GM18858 (cell line): ENCODE data around the gene TRIP10.

Source experiments
- ATAC-seq: cut with Tn5 transposase; IDR thresholded peaks from one replicate; pipeline ENCODE4 v1.9.1; 2021; ENCODE audit not compliant: unreplicated experiment

Gene TRIP10

DNA sequence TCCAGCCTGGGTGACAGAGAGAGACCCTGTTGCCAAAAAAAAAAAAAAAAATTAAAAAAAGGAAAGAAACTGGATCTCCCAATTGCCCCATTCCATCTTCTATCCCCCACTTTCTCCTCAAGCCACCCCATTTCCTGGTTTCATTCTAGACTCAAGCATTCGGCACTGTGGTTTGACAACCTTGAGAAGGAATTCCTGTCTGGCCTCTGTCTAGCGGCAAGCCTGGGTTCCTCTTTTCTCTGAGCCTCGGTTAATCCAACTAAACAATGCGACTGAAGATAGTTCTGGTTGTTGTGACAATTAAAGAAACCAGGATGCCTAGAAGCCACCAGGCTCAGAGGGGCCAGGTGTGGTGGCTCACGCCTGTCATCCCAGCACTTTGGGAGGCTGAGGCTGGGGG is 15.7 kb upstream of the TRIP10 start:
- ATAC-seq = no peak

DNA sequence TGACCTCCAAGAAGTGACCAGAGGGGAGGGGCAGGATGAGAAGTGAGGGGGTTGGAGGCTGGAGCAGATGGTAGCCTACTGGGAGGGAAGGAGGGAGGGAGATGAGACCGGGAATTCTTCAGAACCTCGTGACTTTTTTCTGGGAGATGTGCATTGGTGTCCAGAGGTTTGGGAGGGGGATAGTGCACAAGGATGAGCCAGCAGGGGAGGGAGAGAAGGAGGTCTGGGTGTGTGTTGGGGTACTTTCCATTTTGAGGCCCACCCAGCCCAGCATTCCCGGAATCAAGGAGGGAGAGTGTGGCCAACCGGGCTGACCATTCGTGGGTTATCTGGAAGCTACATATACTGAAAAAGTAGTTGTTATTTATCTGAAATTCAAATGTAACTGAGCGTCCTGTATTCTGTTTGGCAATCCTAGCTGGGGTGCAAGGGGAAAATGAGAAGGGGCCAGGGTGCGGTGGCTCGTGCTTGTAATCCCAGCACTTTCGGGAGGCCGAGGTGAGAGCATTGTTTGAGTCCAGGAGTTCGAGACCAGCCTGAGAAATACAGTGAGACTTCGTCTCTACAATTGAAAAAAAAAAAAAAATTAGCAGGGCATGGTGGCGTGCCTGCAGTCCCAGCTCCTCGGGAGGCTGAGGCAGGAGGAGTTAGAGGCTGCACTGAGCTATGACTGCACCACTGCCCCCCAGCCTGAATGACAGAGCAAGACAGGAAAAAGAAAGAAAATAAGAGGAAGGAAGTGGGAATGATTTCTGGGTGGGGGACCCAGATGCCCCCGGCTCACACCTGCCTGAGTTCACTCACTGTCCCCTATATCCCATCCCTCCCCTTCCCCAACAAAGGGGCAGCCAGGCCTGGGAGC is 14.6 kb upstream of the TRIP10 start:
- no peak for ATAC-seq

DNA sequence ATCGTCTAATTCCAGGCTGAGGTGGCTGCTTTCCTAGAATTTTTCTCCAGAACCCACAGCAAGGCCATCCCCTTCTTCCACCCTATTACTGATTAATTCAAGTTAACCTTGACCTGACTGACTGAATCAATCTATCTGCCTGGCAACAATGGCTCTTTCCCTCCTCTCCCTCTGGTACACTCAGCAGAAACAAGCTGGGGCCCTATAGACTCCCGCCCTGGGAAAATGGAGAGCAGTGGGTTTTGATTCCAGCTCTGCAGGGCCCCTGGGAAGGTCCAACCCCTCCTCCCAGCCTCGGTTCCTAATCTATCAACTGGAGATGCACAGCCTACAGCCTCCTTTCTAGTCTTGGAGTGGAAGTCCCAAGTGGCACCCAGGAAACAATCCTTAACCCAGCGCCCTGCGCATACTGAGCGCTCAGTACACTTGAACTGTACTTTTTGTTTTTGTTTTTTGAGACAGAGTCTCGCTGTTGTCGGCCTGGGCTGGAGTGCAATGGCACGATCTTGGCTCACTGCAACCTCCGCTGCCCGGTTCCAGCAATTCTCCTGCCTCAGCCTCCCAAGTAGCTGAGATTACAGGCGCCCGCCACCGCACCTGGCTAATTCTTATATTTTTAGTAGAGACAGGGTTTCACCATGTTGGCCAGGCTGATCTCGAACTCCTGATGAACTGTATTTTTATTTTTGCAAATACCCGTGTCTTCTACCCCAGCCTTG is 13.8 kb upstream of the TRIP10 start:
- no peak for ATAC-seq

DNA sequence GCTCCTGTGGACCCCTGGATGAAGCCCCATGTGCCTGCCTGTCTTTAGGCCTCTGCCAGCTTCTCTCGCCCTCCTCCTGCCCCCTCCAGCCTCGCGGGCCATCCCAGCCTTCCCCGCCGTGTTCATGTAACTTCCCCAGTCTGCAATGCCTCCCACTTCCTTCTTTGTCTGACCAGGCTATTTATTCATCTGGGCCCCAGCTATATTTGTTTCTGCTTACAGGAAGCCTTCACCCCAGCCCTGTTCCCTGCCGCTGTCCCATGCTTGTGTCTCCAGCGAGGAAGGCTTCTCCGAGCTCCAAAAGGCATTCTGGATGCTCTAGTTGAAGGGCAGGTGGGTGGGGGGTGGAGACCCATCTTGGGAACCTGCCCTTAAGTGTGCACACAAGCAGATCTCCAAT is 11.1 kb upstream of the TRIP10 start:
- ATAC-seq = no peak

DNA sequence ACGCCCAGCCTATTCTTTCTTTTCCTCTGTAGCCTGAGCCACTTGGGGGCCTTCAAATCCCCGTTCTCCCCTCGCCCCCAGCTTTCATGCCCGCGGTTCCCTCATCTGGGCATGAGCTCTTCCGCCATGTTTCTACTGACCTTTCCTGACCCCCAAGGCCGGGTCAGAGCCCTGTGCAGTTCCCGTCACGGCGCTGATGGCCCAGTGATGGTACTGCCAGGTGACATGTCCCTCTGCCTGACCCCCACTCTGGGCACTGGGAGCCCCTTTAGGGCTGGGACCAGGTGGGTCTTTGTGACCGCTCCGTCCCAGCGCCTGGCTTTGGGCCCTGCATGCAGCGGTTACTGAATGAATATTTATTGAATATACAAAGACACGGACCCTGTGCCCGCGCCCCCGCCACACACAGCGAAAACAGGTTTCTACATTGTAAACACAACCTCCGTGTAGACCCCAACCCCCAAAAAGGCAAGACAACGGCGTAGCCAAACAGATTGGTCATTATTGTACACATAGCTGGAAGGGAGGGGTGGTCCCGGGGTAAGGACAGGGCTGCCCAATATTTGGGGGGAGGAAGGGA is 9.8 kb upstream of the TRIP10 start:
- ATAC-seq = no peak

DNA sequence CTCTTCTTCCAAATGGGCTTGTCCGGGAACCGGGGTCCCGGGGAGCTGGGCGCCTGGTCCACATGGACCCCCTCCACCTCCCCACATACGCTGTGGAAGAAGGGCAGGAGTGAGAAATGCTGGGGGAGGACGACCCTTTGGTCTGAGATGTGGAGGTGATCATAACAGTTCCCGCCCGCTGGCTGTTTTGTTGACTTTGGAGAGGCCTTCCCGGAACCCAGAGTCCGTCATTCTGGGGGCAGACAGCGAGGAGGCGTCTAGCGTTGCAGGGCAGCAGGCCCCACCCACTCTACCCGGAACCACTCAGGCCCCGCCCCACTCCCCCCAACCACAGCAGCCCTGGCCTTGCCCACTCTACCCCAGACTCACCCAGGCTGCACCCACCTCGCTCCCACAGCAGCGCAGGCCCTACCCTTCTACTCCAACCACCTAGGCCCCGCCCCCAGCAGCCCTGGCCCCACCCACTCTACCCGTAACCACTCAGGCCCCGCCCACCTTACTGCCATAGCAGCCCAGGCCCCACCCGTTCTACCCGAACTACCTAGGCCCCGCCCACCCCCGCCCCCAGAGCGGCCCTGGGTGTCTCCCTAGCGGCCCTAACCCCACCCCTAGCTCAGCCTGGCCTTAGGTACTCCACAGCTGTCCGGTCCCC is 9.2 kb upstream of the TRIP10 start:
- no peak for ATAC-seq

DNA sequence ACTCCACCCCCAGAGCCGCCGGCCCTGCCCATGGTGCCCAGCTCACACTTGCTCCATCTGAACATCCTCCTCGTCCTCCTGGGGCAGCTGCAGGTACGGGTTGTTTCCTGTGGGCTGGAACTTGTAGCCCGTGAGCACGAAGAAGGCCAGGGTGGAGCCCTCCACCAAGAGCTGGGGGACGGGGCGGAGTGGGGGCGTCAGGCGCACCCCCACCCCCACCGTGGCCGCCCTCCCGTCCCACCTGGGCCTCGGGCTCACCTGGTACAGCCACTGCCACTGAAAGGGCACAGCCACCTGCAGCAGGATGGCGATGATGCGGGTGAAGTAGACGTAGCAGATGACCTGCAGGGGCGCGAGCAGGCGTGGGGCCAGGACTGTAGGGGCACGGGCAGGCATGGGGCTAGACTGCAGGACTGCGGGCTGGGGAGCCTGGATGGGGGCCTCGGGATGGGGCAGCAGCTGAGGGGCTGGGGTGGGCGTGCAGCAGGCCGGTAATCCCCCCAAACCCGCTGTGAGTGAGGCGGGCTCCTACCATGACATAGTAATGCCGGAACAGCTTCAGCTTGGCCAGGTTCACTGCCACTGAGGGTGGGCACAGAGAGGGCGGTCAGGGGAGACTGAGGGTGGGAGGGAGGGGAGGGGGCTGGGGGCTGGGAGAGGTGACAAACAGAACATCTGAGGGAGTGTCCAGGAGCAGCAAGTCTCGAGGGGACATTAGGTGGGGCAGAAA is 8.4 kb upstream of the TRIP10 start:
- no peak for ATAC-seq

DNA sequence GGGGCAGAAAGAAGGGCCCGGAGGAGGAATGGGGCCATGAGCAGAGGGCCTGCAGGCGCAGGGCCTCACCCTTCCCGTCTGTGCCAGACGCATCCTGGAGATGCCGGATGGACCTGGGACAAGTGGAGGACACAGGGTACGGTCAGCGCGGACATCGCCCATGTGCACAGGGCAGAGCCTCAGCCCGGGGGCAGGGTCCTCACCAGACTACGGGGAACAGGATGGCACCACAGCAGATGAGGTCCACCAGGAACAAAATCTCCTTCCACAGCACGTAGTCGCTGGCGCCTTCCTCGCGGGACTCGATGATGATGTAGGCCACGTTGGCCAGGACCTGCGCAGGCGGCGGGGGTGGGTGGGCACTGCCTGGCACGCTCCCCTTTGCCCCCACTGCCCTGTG is 7.7 kb upstream of the TRIP10 start:
- no peak for ATAC-seq

DNA sequence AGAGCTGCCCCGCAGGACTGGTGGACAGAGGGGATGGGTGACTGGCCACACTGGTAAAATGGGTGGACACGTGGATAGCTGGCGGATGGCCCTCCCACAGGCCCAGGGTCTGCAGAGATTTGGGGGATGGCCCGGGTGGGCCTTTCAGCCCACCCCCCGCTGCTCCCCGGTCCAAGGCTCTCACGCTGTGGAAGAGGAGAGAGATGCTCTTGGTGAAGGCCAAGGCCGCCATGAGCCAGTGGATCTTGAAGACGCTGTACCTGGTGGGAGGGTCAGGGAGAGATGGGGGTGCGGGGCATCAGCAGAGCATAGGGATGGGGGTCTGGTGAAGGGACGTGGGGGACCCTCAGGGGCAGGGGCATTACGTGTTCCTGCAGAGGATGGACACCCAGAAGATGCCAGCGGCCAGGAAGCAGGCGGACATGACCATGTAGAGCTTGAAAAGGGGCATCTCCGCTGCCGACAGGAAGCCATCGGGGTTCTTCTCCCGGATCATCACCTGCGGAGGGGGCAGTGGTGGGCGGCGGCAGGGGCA is 6.6 kb upstream of the TRIP10 start:
- no peak for ATAC-seq

DNA sequence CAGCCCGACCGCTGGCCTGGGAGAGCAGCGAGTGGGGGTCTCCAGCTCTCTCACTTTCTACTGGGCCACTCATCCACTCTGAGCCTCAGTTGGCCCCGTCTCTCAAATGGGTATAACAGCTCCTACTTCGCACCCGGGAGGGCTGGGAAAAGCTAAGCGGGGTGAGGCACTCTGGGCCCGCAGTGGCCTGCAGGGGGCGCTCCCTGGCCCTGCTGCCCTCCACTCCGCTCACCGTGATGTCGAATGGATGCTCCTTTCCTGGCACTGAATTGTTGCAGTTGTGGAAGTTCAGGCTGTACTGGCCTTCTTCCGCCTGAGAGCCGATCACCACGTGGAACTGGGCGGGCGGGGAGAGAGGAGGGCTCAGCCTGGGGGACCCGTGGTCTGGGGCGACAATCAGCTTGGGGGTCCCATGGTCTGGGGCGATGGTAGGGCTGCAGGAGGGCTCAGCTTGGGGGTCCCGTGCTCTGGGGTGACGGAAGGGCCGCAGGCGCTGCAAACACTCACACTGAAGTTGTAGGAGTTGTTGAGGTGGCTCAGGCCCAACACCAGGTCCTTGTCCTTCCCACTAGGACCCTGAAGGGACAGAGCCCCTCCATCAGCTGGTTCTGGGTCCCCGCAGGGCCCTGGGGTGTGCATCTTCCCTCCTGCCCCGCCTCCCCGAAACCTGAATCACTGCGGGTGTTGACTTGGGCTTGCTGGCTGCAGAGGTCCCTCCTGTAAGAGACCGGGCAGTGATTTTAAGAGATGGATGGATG is 6.0 kb upstream of the TRIP10 start:
- ATAC-seq = no peak

DNA sequence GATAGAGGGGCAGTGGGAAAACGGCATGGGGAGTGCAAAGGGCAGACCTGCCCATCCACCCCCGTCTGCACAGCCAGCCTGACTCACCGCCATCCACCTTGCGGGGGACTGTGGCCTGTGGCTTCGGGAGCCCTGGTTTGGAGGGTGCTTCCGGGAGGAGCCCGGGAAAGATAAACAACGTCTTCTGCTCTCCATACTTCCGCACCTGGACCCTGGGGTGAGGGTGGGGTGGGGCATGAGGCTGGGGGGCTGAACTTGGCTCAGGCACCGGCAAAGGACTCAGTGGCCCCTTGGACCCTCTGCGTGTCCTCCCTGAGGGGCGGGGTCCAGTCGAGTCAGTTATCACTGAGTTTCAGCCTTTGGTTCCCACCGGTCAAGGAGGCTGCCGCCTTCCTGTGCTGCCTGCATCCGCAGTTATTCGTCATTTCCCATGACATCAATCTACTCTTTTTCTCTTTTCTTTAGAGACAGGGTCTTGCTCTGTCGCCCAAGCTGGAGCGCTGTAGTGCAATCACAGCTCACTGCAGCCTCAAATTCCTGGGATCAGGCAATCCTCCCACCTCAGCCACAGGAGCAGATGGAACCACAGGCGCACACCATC is 5.3 kb upstream of the TRIP10 start:
- no peak for ATAC-seq

DNA sequence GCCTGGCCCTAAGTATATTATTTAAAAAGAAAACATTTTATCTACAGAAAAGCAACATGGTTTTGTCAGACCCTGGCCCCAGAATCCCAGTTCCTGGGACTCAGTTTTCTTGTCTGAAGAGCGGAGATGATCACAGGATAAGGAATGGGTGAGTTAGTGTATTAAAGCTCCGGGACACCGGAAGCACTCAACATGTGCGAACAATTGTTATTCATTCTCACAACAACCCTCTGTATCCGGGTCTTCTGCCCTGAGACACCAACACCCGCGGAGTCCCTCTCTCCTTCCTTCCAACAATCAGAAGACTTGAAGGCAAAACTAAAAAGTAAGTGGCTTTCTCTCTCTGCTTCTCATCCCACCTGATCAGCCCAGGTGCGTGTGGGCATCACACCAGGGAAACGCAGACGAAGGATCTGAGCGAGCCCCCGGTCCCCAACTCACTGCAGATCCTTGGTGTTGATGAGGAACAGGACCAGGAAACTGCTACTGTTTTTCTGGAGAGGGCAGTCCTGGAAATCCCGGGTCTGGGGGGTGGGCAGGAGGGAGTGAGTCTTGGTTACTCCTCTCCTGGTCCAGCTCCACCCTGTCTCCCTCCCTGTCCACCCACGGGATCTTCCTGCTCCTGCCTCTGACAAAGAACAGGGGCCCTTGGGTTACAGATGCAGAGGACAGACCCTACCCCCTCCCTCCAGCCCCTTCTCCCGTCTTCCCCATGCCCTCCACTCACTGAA is 4.1 kb upstream of the TRIP10 start:
- ATAC-seq = no peak

DNA sequence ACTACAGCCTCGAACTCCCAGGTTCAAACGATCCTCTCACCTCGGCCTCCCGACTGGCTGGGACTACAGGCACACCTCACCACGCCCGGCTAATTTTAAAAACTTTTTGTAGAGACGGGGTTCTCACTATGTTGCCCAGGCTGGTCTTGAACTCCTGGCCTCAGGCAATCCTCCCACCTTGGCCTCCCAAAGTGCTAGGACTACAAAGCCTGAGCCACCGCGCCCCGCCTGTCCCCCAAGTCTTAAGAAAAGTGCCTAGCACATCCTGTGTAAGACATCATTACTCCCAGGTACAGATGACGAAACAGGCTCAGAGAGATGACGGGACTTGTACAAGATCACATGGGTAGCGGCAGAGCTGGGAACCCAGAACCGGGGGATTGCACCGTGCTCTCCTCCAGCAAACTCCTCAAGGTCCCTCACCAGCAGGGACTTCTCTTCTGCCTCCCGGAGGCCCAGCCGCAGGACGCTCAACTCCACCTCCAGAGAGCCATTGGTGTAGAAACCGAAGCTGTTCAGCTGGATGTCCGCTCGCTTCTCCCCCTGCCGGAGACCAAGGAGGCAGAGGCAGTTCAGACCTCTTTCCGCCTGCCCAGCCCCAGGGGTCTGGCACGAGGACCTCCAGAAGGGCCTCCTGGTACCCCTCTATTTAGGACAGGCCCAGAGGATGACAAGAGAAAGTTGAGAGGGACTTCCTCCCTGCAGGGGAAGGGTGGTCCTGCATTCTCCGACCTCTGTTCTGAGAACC is 3.1 kb upstream of the TRIP10 start:
- ATAC-seq = no peak

DNA sequence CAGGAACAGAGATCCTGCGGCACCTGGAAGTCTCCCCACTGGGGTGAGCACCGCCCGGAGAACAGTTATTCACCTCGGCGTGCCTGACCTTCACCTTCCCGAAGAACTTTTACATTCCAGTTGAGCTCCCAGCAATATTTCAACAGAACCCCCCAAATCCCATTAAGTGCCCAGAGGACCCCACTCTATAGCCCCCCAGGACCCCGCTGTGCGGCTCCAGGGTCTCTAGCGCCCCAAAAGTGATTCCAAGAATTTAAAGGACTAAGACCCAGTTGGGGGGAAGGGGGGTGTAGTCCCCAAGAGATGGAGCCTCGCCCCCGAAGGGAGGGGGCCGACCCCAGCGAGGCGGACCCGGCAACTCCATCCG is 2.6 kb upstream of the TRIP10 start:
- no peak for ATAC-seq

DNA sequence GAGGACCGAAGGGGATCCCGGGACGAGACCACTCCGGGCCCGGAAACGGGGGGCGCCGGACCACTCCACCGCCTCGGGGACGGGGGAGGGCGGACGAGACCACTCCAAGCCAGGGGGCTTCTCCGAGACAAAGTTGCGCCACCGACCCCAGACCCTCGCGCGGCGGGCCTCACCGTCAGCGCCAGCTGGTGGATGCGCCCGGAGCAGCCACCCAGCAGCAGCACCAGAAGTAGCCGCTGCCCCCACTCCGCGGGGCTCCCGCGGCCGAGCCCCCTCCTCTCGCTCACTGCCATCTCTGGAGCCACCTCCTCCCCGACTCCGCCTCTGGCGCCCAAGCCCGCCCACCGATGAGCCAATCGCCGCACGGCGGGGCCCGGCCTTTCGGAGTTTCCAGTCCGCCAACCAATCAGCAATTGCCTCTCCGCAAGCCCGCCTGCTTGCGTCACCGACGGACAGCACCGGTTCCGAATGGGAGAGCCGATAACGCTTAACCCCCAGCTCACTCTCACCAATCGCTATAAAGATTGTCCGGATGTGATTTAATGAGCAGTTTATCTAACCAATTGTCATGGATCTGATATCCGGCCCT is 2.1 kb upstream of the TRIP10 start, which contains the start of gene GPR108:
Gene GPR108, minus strand, starts transcription at position 297 of the 589 bp plus-strand sequence. Its CDS starts 4 bp downstream, at position 293.
- ATAC-seq = peak; percentile 39

DNA sequence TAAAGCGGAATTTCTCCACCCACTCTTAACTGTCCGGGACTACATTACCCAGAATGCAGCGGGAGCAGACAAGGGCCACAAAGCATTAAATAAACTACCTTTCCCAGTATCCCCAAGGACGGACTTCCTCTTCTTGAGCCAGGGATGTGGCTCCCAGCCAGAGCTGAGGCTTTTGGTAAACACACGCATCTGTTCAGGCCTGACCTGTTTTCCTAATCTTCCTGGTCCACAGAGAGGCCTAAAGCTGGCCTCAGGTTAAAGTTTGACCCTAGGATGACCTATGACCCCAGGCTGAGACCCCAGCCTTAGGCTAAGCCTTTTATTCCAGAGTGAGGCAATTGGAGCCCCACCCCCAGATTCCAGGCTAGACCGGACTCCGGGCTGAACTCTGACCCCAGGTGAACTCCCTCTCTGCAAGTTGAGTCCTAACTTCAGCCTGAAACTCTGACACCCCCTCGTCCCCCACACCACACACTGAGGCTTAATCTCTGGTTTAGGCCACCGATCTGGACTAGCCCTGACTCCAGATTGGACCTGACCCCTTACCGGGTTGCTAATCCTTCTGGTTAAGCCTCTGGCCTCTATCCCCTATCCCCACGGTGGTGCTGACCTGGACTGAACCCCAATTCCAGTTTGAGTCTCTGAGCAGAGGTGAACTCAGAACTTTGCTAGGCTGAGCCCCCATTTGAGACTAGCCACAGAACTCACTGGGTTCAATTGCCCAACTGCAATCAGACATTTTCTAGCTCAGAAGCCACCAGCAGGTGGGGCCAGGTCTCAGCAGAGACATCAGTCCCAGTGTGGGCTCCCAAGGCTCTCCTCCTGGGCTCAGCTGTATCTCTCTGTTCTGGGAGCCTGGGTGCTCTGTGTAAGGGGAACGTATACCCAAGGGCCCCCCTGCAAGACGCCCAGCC is 1.4 kb upstream of the TRIP10 start:
- ATAC-seq = no peak
